Measurements from ENCODE around the gene CYSTM1.

GRCh38 chr5:140162275-140162674 lies 12.7 kb upstream of the CYSTM1 start:
- TF ChIP-seq CTCF (IDR thresholded peaks at IDR 0.05) (no peak), POLR2A (IDR thresholded peaks at IDR 0.05) (no peak), EP300 (IDR thresholded peaks at IDR 0.05) (no peak)

Measured in suprapubic skin (tissue), 3 donors.